SK-N-SH (cell line): ENCODE results near the gene BARHL2. TPM values are rescaled to one million over a fixed set of nuclear protein-coding genes. Genes with fewer than 3 reads are reported as not detected.

Experiments
- CTCF ChIA-PET: fragments of 300-600, 350-600 bp; formaldehyde crosslinking; extraction: SDS; loops from one replicate; lab custom pipeline; 2021; lab: Yijun Ruan, JAX
- POLR2A ChIA-PET: fragments of 350-600 bp; sonication (Branson Sonifier 250); formaldehyde crosslinking; extraction: SDS; loops from one replicate; lab custom pipeline; 2020; ENCODE audit warnings: antibody characterized with exemption, inconsistent platforms; lab: Yijun Ruan, JAX
- DNase-seq: peaks from one replicate; pipeline ENCODE4 v3.0.0; 2012
- H2AFZ ChIP-seq: fragments of 200-600 bp; sonication (generic); 2 replicates; pipeline ENCODE4 v1.8.1; 2016; ENCODE audit warnings: antibody characterized with exemption, mild to moderate bottlenecking, low read depth
- H3F3A ChIP-seq: fragments of 200-600 bp; sonication (generic); replicated peaks from 2 replicates; pipeline ENCODE3; 2016; ENCODE audit warnings: antibody characterized with exemption, mild to moderate bottlenecking; ENCODE audit not compliant: insufficient read depth
- H3K27ac ChIP-seq, 2 experiments: fragments of 200-500 bp in 1 of 2; fragments of 200-600 bp in 1 of 2; sonication (Bioruptor generic) in 1 of 2; sonication (generic), shearing (Covaris generic) in 1 of 2; 2 replicates each; pipeline versions ENCODE4 v1.5.1 to v1.6.1; 2014 to 2016; ENCODE audit warnings: low read depth in 2 of 2, inconsistent platforms in 1 of 2, low read length in 1 of 2, mild to moderate bottlenecking in 1 of 2, mixed read lengths in 1 of 2
- H3K27me3 ChIP-seq: fragments of 200-600 bp; sonication (generic), shearing (Covaris generic); 2 replicates; pipeline ENCODE4 v1.6.1; 2016; ENCODE audit warnings: mixed run types; ENCODE audit not compliant: insufficient read depth
- H3K36me3 ChIP-seq, 2 experiments: fragments of 200-500 bp in 1 of 2; fragments of 200-600 bp in 1 of 2; sonication (Bioruptor generic) in 1 of 2; sonication (generic) in 1 of 2; replicated peaks in 1 of 2; 2 replicates each; pipeline versions ENCODE3 to v1.5.1; 2014 to 2016; ENCODE audit warnings: low read length in 1 of 2, mild to moderate bottlenecking in 1 of 2; ENCODE audit not compliant: insufficient read depth in 2 of 2, control insufficient read depth in 1 of 2
- H3K4me1 ChIP-seq, 2 experiments: fragments of 200-500 bp in 1 of 2; fragments of 200-600 bp in 1 of 2; sonication (Bioruptor generic) in 1 of 2; sonication (generic), shearing (Covaris generic) in 1 of 2; 2 replicates each; pipeline versions ENCODE4 v1.5.1 to v1.6.1; 2014 to 2016; ENCODE audit warnings: low read depth in 1 of 2, low read length in 1 of 2, mixed run types in 1 of 2; ENCODE audit not compliant: insufficient read depth in 2 of 2, control insufficient read depth in 1 of 2
- H3K4me2 ChIP-seq: fragments of 200-600 bp; sonication (generic), shearing (Covaris generic); 2 replicates; pipeline ENCODE4 v1.6.1; 2017; ENCODE audit warnings: mixed run types
- H3K4me3 ChIP-seq, 2 experiments: fragments of 200-500 bp in 1 of 2; fragments of 200-600 bp in 1 of 2; sonication (Bioruptor generic) in 1 of 2; sonication (generic), shearing (Covaris generic) in 1 of 2; 2 replicates each; pipeline versions ENCODE4 v1.5.1 to v1.8.1; 2014 to 2016; ENCODE audit warnings: low read depth in 2 of 2, inconsistent platforms in 1 of 2, low read length in 1 of 2, mild to moderate bottlenecking in 1 of 2, mixed read lengths in 1 of 2, moderate library complexity in 1 of 2
- H3K79me2 ChIP-seq: fragments of 200-600 bp; sonication (generic); 2 replicates; pipeline ENCODE4 v1.8.1; 2017; ENCODE audit warnings: mild to moderate bottlenecking; ENCODE audit not compliant: insufficient read depth
- H3K9ac ChIP-seq: fragments of 200-600 bp; sonication (generic); 2 replicates; pipeline ENCODE4 v1.6.1; 2017; ENCODE audit warnings: mixed run types
- H3K9me2 ChIP-seq: fragments of 200-600 bp; sonication (generic); 2 replicates; pipeline ENCODE4 v1.6.1; 2017; ENCODE audit warnings: mixed run types
- H3K9me3 ChIP-seq: fragments of 200-600 bp; sonication (generic); 2 replicates; pipeline ENCODE4 v1.6.1; 2017; ENCODE audit warnings: mixed run types, mild to moderate bottlenecking, moderate library complexity
- H4K20me1 ChIP-seq: fragments of 200-600 bp; sonication (generic); 2 replicates; pipeline ENCODE4 v1.6.1; 2017; ENCODE audit warnings: mild to moderate bottlenecking, mixed run types; ENCODE audit not compliant: insufficient read depth
- CHD2 ChIP-seq: fragments of 150-350 bp; IDR thresholded peaks from 2 replicates; pipeline ENCODE4 v1.6.1; 2018; ENCODE audit warnings: low read length; ENCODE audit not compliant: partially characterized antibody
- EP300 ChIP-seq, 2 experiments: IDR thresholded peaks; 2 replicates each; pipeline versions ENCODE4 v1.4.0 to v1.6.1; 2012; ENCODE audit warnings: borderline replicate concordance in 1 of 2, low read depth in 1 of 2, low read length in 1 of 2
- EZH2phosphoT487 ChIP-seq: fragments of 200-600 bp; sonication (generic); IDR thresholded peaks from 2 replicates; pipeline ENCODE4 v1.6.1; 2017; ENCODE audit warnings: low read depth, mixed run types, mild to moderate bottlenecking, antibody characterized with exemption, moderate library complexity, borderline replicate concordance
- FOSL2 ChIP-seq: IDR thresholded peaks from 2 replicates; pipeline ENCODE4 v1.4.0; 2012; ENCODE audit warnings: low read depth, mild to moderate bottlenecking, moderate library complexity, borderline replicate concordance
- FOXM1 ChIP-seq: IDR thresholded peaks from 2 replicates; pipeline ENCODE4 v1.4.0; 2012; ENCODE audit warnings: low read depth, mild to moderate bottlenecking
- GABPA ChIP-seq: IDR thresholded peaks from 2 replicates; pipeline ENCODE4 v1.4.0; 2012; ENCODE audit warnings: low read depth, mild to moderate bottlenecking
- JUND ChIP-seq: IDR thresholded peaks from 2 replicates; pipeline ENCODE4 v1.4.0; 2012
- MEF2A ChIP-seq: IDR thresholded peaks from 2 replicates; pipeline ENCODE4 v1.4.0; 2012; ENCODE audit warnings: low read depth, borderline replicate concordance
- MXI1 ChIP-seq: IDR thresholded peaks from 2 replicates; pipeline ENCODE4 v1.6.1; 2012; ENCODE audit warnings: mild to moderate bottlenecking, low read depth, low read length, improper control_type of control experiment
- NRF1 ChIP-seq: IDR thresholded peaks from 2 replicates; pipeline ENCODE4 v1.6.1; 2012; ENCODE audit warnings: low read depth, mild to moderate bottlenecking, low read length
- PBX3 ChIP-seq: IDR thresholded peaks from 2 replicates; pipeline ENCODE4; 2012
- POLR2AphosphoS5 ChIP-seq: IDR thresholded peaks from 2 replicates; pipeline ENCODE4 v1.6.1; 2012; ENCODE audit warnings: low read depth, low read length
- RCOR1 ChIP-seq: fragments of 150-350 bp; IDR thresholded peaks from 2 replicates; pipeline ENCODE4 v1.6.1; 2017; ENCODE audit warnings: antibody characterized with exemption, low read length
- RXRA ChIP-seq: IDR thresholded peaks from 2 replicates; pipeline ENCODE4 v1.4.0; 2012; ENCODE audit warnings: low read depth, mild to moderate bottlenecking, borderline replicate concordance
- SIN3A ChIP-seq: IDR thresholded peaks from 2 replicates; pipeline ENCODE4 v1.6.1; 2012; ENCODE audit warnings: low read depth, mild to moderate bottlenecking, low read length, moderate library complexity, borderline replicate concordance
- TAF1 ChIP-seq: IDR thresholded peaks from 2 replicates; pipeline ENCODE4 v1.6.1; 2012; ENCODE audit warnings: low read depth, mild to moderate bottlenecking, low read length, moderate library complexity, borderline replicate concordance
- TCF12 ChIP-seq: IDR thresholded peaks from 2 replicates; pipeline ENCODE4 v1.4.0; 2012
- WGBS: methylation state at CpG from one replicate; pipeline ENCODE4 v1.1.6; 2017; ENCODE audit warnings: low lambda C conversion rate; 5-methylcytosine and 5-hydroxymethylcytosine counted together
- polyA plus RNA-seq, 3 experiments: library from polyadenylated mRNA; depleted of rRNA; stranded (reverse); fragments of >200 nt; gene quantifications; 2 replicates each; pipeline ENCODE4 v1.2.3, GENCODE V29; 2012
- TF ChIP-seq, protein P1 (sequence below): fragments of 150-350 bp; IDR thresholded peaks from 2 replicates; pipeline ENCODE4 v1.6.1; 2016; ENCODE audit warnings: mild to moderate bottlenecking, low read depth, low read length

Gene BARHL2
- polyA plus RNA-seq, 1 of the 3 experiments (the other 2 are of a cell fraction): not detected

DNA sequence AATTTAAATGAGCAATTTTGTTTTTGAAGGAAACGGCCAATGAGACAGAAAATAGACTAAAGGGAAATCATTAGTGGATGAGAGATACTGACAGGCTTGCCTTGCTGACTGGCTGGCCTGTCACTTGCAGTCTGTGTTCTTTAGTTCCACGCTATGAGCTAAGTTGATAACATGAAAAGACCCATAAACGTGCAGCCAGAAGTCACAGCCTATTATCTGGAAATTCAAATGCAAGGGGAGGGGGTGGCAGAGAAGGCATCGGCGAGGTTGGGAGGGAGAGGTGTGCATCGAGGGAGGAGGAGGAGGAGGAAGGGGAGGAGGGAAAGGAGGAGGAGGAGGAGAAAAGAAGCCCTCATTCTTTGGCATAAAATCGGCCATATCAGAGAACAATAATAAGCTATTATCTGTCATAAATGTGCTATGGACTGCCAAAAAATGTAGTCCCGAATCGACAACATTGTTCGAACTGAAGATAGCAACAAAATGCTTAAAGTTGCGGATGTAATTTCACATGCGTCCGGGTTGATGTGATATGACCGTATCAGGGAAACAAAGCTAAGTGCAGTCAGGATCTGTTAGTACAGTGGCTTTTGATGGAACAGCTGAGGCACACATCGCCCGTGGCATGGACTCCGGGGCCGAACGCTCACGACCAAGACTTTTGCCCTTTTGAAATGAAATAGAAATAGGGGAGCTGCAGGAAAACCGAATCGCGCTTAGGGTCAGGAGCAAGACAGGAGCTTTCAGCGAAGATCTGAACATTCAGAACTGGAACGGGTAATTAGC is 11.6 kb upstream of the BARHL2 start:
- no peak overlapping the region for H3K4me3 ChIP-seq
- WGBS: 18% methylated on average over 25 of the region's 25 CpGs
- DNase-seq: no peak
- no peaks in the 10 kb centered on the region for H4K20me1 ChIP-seq
- no peak for TF ChIP-seq MXI1
- TF ChIP-seq EP300 (IDR thresholded peaks at IDR 0.05; ENCODE audit: borderline replicate concordance in 1 of 2, low read depth in 1 of 2, low read length in 1 of 2): no peak
- TF ChIP-seq TAF1: no peak
- no peak for TF ChIP-seq RCOR1
- no peak for TF ChIP-seq POLR2AphosphoS5
- peaks cover 0 to 15% of the 10 kb centered on the region in 2 experiments; a peak in 1 of 4 replicates for H3K4me1 ChIP-seq
- H3K9me3 ChIP-seq: no peaks in the 10 kb centered on the region
- no peak overlapping the region for H3K4me2 ChIP-seq
- POLR2A ChIA-PET: interaction anchor here (0.7 kb wide), 1 partner anchor 299 kb away, joined by 3 read pairs; no protein-coding TSS in a partner anchor
- H3K27ac ChIP-seq: no peak overlapping the region
- no peak overlapping the region for H2AFZ ChIP-seq
- no peaks in the 10 kb centered on the region for H3K36me3 ChIP-seq
- H3K9ac ChIP-seq: no peak overlapping the region
- no peaks in the 10 kb centered on the region for H3K79me2 ChIP-seq
- H3K9me2 ChIP-seq: no peaks in the 10 kb centered on the region
- H3K27me3 ChIP-seq: peaks cover 86% of the 10 kb centered on the region
- CTCF ChIA-PET: interaction anchor here (0.7 to 5.1 kb wide), 18 partner anchors 9 to 437 kb away, joined by 3 to 51 read pairs (median 4); partner anchors contain the start of gene BARHL2
- peaks cover 7% of the 10 kb centered on the region for H3F3A ChIP-seq

GRCh38 chr1:90727917-90728501 is 10.9 kb upstream of the BARHL2 start:
- Histone ChIP-seq H3K27me3 (peaks cover 88% of the 10 kb centered on the region), H3K4me3 (no peak overlapping the region), H3K9me3 (no peaks in the 10 kb centered on the region), H3K27ac (no peak overlapping the region), H3F3A (peaks cover 7% of the 10 kb centered on the region), H3K79me2 (no peaks in the 10 kb centered on the region), H3K9ac (no peak overlapping the region), H4K20me1 (no peaks in the 10 kb centered on the region), H3K4me1 (peaks cover 0 to 15% of the 10 kb centered on the region in 2 experiments; a peak in 1 of 4 replicates), H2AFZ (no peak overlapping the region), H3K9me2 (no peaks in the 10 kb centered on the region), H3K4me2 (no peak overlapping the region), H3K36me3 (no peaks in the 10 kb centered on the region)
- TF ChIP-seq FOXM1 (no peak), POLR2AphosphoS5 (no peak), FOSL2 (no peak)
- WGBS: 27% methylated on average over 5 of the region's 5 CpGs
- no peak for DNase-seq
- ChIA-PET POLR2A (no interaction called here), CTCF (interaction anchor here (0.9 to 5.1 kb wide), 9 partner anchors 8 to 298 kb away, joined by 3 to 51 read pairs (median 5); no protein-coding TSS in a partner anchor)

- Histone ChIP-seq H3K9me2 (no peaks in the 10 kb centered on the region), H3K4me3 (no peak overlapping the region), H2AFZ (no peak overlapping the region), H3K79me2 (no peaks in the 10 kb centered on the region), H3K27ac (no peak overlapping the region), H4K20me1 (no peaks in the 10 kb centered on the region), H3K9me3 (no peaks in the 10 kb centered on the region), H3F3A (peaks cover 7% of the 10 kb centered on the region), H3K4me1 (peaks cover 0 to 15% of the 10 kb centered on the region in 2 experiments; a peak in 1 of 4 replicates), H3K27me3 (peaks cover 98% of the 10 kb centered on the region), H3K9ac (no peak overlapping the region), H3K4me2 (no peak overlapping the region), H3K36me3 (no peaks in the 10 kb centered on the region)
- POLR2A ChIA-PET: no interaction called here
- CTCF ChIA-PET: interaction anchor here (0.9 to 1.6 kb wide), 3 partner anchors 22 to 439 kb away, joined by 3 to 5 read pairs (median 5); no protein-coding TSS in a partner anchor
- 27% methylated on average over 3 of the region's 25 CpGs for whole genome bisulfite sequencing
- DNase-seq: no peak
- TF ChIP-seq GABPA: no peak
- no peak for TF ChIP-seq PBX3
- no peak for TF ChIP-seq SIN3A
- TF ChIP-seq, protein P1, sequence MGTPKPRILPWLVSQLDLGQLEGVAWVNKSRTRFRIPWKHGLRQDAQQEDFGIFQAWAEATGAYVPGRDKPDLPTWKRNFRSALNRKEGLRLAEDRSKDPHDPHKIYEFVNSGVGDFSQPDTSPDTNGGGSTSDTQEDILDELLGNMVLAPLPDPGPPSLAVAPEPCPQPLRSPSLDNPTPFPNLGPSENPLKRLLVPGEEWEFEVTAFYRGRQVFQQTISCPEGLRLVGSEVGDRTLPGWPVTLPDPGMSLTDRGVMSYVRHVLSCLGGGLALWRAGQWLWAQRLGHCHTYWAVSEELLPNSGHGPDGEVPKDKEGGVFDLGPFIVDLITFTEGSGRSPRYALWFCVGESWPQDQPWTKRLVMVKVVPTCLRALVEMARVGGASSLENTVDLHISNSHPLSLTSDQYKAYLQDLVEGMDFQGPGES: no peak
- no peak for TF ChIP-seq MEF2A
- TF ChIP-seq TCF12: no peak
- no peak for TF ChIP-seq JUND
- TF ChIP-seq RXRA: no peak
- no peak for TF ChIP-seq EZH2phosphoT487
- TF ChIP-seq NRF1: no peak
- TF ChIP-seq CHD2: no peak
These were observed 9.9 kb upstream of the BARHL2 start for GRCh38 chr1:90726986-90727480.
